ENCODE results near the gene NF2.

Gene NF2

GRCh38 chr22:29673361-29674066 lies 70.1 kb downstream of the NF2 start:
- no peak for DNase-seq

DNA sequence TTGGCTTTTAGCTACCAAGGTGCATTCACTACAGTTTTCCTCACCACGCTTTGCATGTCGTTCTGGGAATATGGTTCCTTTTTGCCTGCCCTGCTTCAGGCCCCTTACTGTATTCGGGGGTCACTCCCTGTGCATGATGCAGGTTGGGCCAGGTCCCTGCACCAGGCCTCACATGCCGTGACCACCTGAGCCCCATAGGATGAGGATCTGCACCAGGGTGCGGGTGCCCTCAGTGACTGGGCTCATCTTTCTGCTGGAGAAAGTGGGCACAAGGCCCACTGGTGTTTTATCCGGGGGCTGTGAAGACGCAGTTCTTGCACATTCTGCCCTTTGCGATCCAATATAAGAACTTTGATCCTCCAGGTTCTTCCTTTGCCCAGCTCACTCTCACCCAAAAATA lies 70.7 kb downstream of the NF2 start:
- no peak for DNase-seq

- no peak for DNase-seq
Measured at GRCh38 chr22:29679316-29679715, 75.9 kb downstream of the NF2 start.

- DNase-seq: no peak
Measured at GRCh38 chr22:29683536-29683935, 80.1 kb downstream of the NF2 start.

GRCh38 chr22:29684244-29684643 lies 80.8 kb downstream of the NF2 start:
- no peak for DNase-seq

- no peak for DNase-seq
Measured at GRCh38 chr22:29689206-29689879, 85.9 kb downstream of the NF2 start.

DNA sequence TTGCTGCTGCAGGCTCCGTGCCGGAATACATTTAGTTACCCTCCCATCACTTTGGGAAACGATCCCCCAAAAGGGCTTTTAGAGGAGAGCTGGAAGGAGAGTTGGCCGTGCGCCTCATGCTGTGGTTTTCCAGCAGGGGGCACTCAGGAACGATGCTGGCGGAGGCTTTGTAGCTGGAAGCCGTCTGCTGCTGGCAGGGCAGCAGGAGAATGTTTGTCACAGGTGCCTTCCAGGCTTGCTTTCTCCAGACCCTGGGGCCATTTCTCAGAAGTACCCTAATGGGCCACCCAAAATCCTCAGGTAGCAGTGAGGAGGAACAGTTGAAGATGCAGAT lies 86.4 kb downstream of the NF2 start:
- DNase-seq: peak in 1 of 2 experiments; percentile 57

DNA sequence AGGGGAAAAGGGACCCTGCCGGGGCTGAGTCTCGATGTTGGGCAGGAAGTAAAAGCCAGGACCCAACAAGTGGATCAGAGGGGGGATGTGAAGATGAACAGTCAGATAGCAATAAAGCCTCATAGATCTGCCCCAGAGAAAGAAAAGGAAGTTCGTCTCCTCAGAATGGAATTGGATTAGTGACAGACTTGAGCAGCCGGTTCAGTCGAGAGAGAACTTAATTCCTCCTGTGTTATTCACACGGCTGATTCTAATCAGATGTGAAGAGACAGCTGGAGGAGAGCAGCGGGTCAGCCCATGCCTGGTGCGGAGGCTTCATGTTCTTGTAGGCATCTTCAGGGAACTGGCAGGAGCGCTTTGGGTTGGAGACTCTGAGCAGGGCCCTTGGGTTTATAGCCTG lies 87.0 kb downstream of the NF2 start:
- DNase-seq: no peak

GRCh38 chr22:29691636-29692326 lies 88.3 kb downstream of the NF2 start:
- peak in 1 of 2 experiments; percentile 45 for DNase-seq

DNA sequence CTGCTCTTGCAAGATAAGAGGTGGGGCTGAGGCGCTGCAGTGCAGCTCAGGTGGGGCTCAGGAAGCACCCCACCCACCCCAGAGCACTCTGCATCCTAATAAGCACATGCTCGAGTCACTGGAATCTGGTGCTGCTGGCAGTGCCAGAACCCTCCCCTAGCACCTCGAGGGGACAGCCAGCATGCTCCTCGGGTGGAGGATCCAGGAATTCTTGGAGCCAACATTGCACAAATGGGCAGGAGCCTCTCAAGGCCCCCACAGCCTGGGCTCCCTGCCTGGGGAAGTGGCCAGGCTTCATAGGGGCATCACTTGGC lies 88.9 kb downstream of the NF2 start:
- peak in 1 of 2 experiments; percentile 17 for DNase-seq

- DNase-seq: no peak
Measured at GRCh38 chr22:29693161-29693560, 89.7 kb downstream of the NF2 start.

DNA sequence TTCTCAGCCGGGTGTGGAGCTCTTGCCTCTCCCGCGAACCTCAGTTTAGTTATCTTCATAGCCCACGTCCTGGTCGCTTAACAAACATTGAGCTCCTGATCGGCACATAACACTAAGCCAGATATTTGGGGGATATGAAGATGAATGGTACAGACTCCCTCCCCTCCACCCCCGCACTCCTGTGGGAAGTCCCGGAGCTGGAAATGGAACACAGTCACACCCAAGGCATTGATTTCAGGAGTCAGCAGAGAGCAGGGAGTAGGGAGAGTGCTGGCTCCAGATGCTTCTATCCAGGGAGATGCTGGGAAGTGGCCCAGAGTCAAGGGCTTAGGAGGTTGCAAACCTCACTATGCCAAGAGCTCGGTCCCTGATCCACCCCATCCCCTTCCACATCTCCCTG lies 90.2 kb downstream of the NF2 start:
- no peak for DNase-seq

GRCh38 chr22:29695129-29695926 lies 91.9 kb downstream of the NF2 start:
- no peak for DNase-seq

- no peak for DNase-seq
Measured at GRCh38 chr22:29697853-29698598, 94.6 kb downstream of the NF2 start.

DNA sequence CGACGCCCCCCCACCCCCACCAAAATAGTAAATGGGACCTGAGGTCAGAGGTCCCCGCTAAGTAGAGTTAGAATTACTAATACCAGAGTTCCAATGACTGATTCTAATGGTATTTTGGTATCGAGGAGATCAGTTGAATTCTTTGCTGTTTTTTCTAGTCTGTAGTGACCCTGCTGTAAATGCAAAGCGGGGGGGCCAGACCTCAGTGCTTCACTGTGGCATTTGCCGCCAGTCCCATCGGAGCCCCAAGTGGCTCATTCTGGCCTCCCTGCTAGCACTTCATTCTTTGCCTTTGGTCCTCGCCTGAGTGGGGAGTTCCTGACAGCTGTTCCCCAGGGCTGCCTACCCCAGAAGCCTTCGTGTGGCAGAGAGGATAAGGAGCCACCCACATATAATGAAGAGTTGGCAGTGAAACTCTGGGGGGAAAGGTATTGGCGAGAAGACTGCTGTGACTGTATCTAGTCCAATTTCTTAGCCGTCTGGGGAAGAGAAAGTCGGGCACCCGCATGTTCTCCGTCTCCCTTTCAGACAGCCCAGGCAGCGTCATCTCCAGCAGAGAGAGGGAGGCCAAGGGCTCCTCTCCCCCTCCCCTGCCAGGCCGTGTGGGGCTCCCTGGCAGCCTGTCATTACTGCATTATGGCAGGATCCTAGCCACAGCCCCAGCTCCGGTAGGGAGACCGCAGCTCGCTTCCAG lies 96.9 kb downstream of the NF2 start:
- no peak for DNase-seq

GRCh38 chr22:29700900-29701154 lies 97.4 kb downstream of the NF2 start:
- DNase-seq: no peak

DNA sequence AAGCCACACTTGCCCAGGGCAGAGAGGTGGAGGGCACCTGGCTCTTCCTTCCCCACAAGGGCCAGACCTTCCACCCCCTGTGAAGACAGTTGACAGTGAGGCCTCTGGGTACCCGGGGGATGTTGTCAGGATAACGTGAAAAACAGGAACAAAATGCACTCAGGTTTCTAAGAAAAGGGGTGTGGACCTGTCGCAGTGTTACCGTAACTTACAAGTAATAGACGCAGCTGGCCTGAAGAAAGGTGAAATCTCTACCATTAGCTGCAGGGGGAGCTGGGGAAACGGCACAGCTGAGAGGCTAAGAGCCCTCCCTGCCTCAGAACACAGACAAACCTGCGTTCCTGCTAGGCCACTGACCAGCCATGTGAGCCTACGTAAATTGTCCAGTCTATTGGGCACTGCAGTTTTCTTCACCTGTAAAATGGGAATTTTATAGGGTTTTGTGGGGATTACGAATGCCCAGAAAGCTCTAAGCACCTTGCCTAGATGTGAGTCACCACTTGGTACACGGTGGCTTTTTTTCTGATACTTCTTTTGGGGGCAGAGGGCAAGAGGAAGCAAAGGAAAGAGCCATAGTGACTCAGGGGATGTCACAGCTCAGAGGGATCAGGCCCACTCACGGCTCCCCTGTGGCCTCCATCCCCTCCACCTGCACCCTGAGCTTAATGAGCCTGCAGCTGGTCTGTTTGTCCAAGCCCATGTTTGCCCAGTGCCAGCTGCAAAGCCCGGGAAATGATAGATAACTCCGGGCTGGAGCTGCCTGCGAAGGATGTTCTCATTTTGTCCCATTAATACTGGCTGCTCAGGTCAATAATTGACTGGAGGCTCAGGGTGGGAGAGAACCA lies 97.9 kb downstream of the NF2 start:
- DNase-seq: no peak

GRCh38 chr22:29702000-29702930 lies 98.8 kb downstream of the NF2 start:
- DNase-seq: peak; percentile 39 to 76

GRCh38 chr22:29702931-29703501 lies 99.6 kb downstream of the NF2 start:
- DNase-seq: no peak

Data from cerebellar nuclear complex (tissue), 1 donor.